Left lung (tissue), 10 donors: ENCODE results near the gene TET2. TPM values are rescaled to one million over a fixed set of nuclear protein-coding genes. Genes with fewer than 3 reads are reported as not detected.

Experiments
- ATAC-seq: fragments of 200-7000 bp; cut with Tn5 transposase; one replicate; pipeline ENCODE4 v1.9.1; 2020; ENCODE audit warnings: moderate library complexity
- DNase-seq, 4 donors: peaks; one replicate each; pipeline ENCODE4 v3.0.0-alpha.2; 2013 to 2020
- H3K27ac ChIP-seq, 2 donors: fragments of 200-600 bp; sonication (generic) in 1 of 2; one replicate each; pipeline versions ENCODE4 v1.5.0 to v1.8.0; 2020 to 2021
- H3K27me3 ChIP-seq, 2 donors: fragments of 200-600 bp; sonication (generic) in 1 of 2; one replicate each; pipeline versions ENCODE4 v1.5.0 to v1.8.0; 2020 to 2021
- H3K36me3 ChIP-seq, 2 donors: fragments of 200-600 bp; sonication (generic) in 1 of 2; one replicate each; pipeline versions ENCODE4 v1.5.0 to v1.8.0; 2020 to 2021
- H3K4me1 ChIP-seq, 2 donors: fragments of 200-600 bp; one replicate each; pipeline ENCODE4 v1.8.0; 2021
- H3K4me3 ChIP-seq, 2 donors: fragments of 200-600 bp; sonication (generic) in 1 of 2; one replicate each; pipeline versions ENCODE4 v1.5.0 to v1.8.0; 2020 to 2021; ENCODE audit warnings: mild to moderate bottlenecking in 1 of 2
- H3K9me3 ChIP-seq, 2 donors: fragments of 200-600 bp; sonication (generic) in 1 of 2; one replicate each; pipeline versions ENCODE4 v1.5.0 to v1.8.0; 2020 to 2021
- intact Hi-C, 2 donors: fragments of 100-400 bp; cut with DNase I; formaldehyde crosslinking; loops; one replicate each; pipeline versions ENCODE4 v1.11.2 to v1.14.2; 2022
- polyA plus RNA-seq, 6 donors: library from polyadenylated mRNA; unstranded; fragments of 120-200 nt; gene quantifications; one replicate each; pipeline ENCODE4 v1.2.1, GENCODE V29; 2013; ENCODE audit not compliant: insufficient read length in 6 of 6
- total RNA-seq, 2 donors: library from RNA; stranded (reverse); fragmentation: NEBNext Ultra II Directional; extraction: Animal tissue kit (Norgen Biotek cat#: 25700); gene quantifications; one replicate each; pipeline ENCODE4 v1.2.1, GENCODE V29; 2021
- TF ChIP-seq, protein P1 (sequence below), 2 donors: fragments of 200-600 bp; sonication (generic) in 1 of 2; IDR thresholded peaks; one replicate each; pipeline versions ENCODE4 v1.5.0 to v1.8.0; 2021; ENCODE audit warnings: antibody characterized with exemption in 2 of 2
- donor health status: DM: no; HTN: yes; CAD: no.
- donor health status: DM: no; HTN: no; CAD: no.

TET2 gene
- total and polyA plus RNA-seq, 8 donors, result 19.1 to 48.4 (median 41.5) TPM

DNA sequence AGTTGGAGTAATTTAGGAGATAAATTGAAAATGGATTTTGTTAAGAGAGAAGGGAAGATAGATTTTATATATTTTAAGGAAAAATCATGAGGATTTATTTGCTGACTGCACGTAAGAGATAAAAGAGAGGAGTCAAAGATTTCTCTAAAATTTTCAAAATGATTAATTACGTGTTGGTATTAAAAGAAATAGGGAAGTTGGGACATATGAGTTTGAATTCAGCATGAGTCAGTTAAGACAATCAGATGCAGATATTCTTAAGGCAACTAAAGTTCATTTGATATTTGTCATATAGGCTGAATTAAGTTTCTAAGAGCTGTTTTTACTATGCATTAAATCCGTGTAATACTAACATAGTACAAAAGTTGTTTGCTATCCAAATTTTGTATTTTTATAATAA is 46.9 kb downstream of the TET2 start:
- Histone ChIP-seq H3K27ac (peak overlapping the region in 1 of 2 donors; percentile 16), H3K4me3 (no peak overlapping the region), H3K36me3 (no peaks in the 10 kb centered on the region), H3K27me3 (no peaks in the 10 kb centered on the region), H3K9me3 (no peaks in the 10 kb centered on the region), H3K4me1 (peaks cover 33 to 85% of the 10 kb centered on the region in 2 donors)
- no peak for ATAC-seq
- DNase-seq, result no peak
- intact Hi-C loops, result no loop called here
- TF ChIP-seq, protein P1, sequence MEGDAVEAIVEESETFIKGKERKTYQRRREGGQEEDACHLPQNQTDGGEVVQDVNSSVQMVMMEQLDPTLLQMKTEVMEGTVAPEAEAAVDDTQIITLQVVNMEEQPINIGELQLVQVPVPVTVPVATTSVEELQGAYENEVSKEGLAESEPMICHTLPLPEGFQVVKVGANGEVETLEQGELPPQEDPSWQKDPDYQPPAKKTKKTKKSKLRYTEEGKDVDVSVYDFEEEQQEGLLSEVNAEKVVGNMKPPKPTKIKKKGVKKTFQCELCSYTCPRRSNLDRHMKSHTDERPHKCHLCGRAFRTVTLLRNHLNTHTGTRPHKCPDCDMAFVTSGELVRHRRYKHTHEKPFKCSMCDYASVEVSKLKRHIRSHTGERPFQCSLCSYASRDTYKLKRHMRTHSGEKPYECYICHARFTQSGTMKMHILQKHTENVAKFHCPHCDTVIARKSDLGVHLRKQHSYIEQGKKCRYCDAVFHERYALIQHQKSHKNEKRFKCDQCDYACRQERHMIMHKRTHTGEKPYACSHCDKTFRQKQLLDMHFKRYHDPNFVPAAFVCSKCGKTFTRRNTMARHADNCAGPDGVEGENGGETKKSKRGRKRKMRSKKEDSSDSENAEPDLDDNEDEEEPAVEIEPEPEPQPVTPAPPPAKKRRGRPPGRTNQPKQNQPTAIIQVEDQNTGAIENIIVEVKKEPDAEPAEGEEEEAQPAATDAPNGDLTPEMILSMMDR (IDR thresholded peaks at IDR 0.05), result no peak

DNA sequence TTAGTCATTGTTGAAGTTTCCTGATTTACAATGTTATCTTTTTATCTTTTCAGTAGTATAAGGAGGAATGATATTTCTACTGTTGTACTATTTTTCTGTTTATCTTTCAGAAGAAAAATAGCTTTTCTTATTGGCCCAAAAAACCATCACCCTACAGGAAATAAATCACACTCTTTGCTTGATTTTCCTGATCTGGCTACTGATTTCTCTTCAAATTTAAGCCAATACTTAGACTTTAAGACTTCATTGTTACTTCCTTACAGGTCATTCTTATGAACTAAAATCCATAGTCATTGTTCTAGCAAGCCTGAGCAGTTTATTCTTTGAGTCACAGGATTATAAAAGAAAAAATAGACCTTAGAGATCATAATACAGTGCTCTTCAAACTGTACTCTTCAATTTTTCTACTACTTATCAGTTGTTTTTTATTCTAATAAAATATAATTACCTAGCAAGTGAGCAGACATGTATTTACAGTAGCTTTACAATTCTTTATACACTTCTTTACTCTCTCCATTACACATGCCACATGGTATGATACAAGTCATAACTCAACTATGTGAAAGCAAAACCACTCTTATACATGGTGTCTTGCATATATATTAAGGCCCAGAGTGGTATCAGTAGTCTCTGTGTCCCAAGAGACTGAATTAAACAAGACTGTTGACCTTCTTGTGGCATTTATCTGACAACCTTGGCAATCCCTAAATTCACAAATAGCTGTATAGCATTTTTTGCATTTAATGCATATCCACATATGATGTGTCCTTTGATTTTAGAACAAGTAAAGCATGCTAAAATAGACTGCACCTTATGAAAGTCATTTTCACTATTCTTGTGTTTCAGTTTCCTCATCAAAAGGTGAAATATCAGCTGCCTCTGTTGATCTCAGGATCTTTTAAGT is 47.9 kb downstream of the TET2 start:
- Histone ChIP-seq H3K4me3 (no peak overlapping the region), H3K36me3 (no peaks in the 10 kb centered on the region), H3K9me3 (no peaks in the 10 kb centered on the region), H3K27me3 (no peaks in the 10 kb centered on the region), H3K27ac (peak overlapping the region in 1 of 2 donors; percentile 16), H3K4me1 (peaks cover 33 to 83% of the 10 kb centered on the region in 2 donors)
- DNase-seq (no peak), ATAC-seq (no peak)
- intact Hi-C loops, result no loop called here
- TF ChIP-seq, protein P1 (IDR thresholded peaks at IDR 0.05), result no peak

DNA sequence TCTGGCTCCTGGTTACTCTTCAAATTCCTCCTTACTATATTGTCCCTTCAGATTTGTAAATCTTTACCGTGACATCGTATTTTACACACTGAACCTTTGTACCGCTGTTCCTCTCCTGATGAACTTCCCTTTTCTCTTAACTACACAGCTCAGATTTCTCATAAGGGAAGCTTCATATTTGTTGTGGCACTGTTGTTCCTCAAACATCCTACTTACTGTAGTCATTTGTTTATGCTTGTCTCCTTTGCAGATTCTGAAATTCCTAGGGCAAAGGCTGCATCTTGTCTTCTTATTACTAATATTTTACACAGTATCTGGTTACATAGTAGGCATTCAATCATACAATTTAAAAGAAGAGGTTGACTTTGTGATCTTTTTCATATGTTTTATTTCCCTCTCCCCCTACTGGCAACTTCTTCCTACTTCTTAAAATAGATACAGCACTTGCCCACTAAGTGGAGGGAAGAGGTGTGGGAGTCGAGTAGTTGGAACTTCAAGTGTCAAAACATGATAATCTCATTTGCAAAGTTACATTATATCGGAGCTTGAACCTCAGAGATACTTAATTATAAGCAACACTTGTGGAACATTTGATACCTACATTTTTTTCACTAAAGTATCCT is 50.0 kb downstream of the TET2 start:
- Histone ChIP-seq H3K27me3 (no peaks in the 10 kb centered on the region), H3K4me1 (peaks cover 29 to 63% of the 10 kb centered on the region in 2 donors), H3K9me3 (no peaks in the 10 kb centered on the region), H3K27ac (peak overlapping the region in 1 of 2 donors; percentile 84), H3K4me3 (no peak overlapping the region), H3K36me3 (no peaks in the 10 kb centered on the region)
- no peak for DNase-seq
- peak; percentile 41 for ATAC-seq
- intact Hi-C loops, result no loop called here
- TF ChIP-seq, protein P1 (IDR thresholded peaks at IDR 0.05), result no peak

DNA sequence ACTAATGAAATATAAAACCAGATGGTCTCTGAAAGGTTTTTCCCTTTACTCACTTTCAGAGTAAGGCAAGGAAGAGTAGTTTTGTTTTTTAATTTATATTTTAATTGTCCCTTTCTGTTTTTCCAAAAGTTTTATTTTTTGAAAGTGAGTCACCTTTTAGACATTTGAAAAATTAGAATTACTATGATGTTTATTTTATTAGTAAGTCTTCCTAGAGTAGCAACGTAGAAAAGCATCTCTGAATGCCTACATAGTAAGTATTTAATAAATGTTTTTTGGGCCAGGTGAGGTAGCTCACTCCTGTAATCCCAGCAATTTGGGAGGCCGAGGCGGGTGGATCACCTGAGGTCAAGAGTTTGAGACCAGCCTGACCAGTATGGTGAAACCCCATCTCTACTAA is 51.1 kb downstream of the TET2 start:
- H3K36me3 ChIP-seq, result no peaks in the 10 kb centered on the region

More for the DNA sequence above, 51.1 kb downstream of the TET2 start:
- Histone ChIP-seq H3K27me3 (no peaks in the 10 kb centered on the region), H3K9me3 (no peaks in the 10 kb centered on the region), H3K27ac (peak overlapping the region in 1 of 2 donors; percentile 84), H3K4me3 (no peak overlapping the region), H3K4me1 (peaks cover 17 to 51% of the 10 kb centered on the region in 2 donors)
- TF ChIP-seq, protein P1 (IDR thresholded peaks at IDR 0.05), result no peak
- DNase-seq, result no peak
- intact Hi-C loops, result no loop called here
- no peak for ATAC-seq
